ENCODE data around the gene LCA5L. TPM values are rescaled to one million over a fixed set of nuclear protein-coding genes. Genes with fewer than 3 reads are reported as not detected.
A peak's percentile ranks its signal among the peaks of the same experiment; 100 is the strongest.
"Not testable (repeated sequence)": the region's sequence is repeated elsewhere in the genome, so short reads cannot be mapped to it uniquely, and the experiment has no call there.

The LCA5L gene
- total and polyA plus RNA-seq, 2 experiments from 2014 or later: 0.37 to 1.8 TPM

DNA sequence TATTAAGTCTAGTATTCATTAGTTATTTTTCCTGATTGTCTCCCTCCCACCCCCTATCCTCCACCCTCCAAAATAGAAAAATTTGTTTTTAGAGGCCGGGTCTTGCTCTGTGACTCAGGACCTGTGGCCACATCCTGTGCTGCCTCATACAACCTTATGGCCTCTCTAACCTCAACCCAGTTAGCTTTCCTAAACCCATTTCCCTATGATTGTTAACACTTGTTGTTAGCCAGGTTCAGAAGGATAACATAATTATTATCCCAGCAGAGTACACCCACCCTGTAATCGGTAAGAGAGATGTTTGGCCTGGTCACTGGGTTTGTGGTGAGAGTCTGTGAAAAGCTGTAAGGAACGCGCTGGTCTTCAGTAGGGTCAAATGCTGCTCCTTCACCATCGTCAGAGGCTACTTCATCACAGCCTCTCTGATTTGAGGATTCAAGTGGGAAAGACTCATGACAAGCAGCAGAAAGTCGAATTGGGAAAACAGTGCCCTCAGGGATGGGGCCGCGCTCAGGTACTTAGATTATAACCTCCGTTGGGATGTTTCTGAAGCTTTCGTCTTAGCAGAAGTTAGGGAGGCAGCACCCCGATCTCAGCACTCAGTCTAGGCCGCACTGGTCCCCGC lies 60.8 kb downstream of the LCA5L start:
- H3K79me2 ChIP-seq: peaks cover 42% of the 10 kb centered on the region
- TF ChIP-seq EZH2phosphoT487 (IDR thresholded peaks at IDR 0.05; ENCODE audit: low read depth, severe bottlenecking, unreplicated experiment): no peak
- TF ChIP-seq, protein P1, sequence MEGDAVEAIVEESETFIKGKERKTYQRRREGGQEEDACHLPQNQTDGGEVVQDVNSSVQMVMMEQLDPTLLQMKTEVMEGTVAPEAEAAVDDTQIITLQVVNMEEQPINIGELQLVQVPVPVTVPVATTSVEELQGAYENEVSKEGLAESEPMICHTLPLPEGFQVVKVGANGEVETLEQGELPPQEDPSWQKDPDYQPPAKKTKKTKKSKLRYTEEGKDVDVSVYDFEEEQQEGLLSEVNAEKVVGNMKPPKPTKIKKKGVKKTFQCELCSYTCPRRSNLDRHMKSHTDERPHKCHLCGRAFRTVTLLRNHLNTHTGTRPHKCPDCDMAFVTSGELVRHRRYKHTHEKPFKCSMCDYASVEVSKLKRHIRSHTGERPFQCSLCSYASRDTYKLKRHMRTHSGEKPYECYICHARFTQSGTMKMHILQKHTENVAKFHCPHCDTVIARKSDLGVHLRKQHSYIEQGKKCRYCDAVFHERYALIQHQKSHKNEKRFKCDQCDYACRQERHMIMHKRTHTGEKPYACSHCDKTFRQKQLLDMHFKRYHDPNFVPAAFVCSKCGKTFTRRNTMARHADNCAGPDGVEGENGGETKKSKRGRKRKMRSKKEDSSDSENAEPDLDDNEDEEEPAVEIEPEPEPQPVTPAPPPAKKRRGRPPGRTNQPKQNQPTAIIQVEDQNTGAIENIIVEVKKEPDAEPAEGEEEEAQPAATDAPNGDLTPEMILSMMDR (IDR thresholded peaks at IDR 0.05; ENCODE audit: poor library complexity): no peak
- no peak for TF ChIP-seq EZH2 (IDR thresholded peaks at IDR 0.05; ENCODE audit: borderline replicate concordance)

DNA sequence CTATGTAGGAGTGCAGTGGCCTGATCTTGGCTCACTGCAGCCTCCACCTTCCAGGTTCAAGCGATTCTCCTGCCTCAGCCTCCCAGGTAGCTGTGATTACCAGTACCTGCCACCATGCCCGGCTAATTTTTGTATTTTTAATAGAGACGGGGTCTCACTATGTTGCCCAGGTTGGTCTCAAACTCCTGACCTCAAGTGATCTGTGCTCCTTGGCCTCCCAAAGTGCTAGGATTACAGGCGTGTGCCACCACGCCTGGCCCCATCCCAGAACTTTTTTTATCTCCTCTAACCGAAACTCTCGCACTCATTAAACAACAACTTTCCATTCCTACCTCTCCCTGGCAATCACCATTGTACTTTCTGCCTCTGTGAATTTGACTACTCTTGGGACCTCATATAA lies 63.5 kb downstream of the LCA5L start:
- WGBS (ENCODE audit: low lambda C conversion rate, missing lambda C conversion rate): 95% methylated on average over 7 of the region's 7 CpGs
- H4K20me1 ChIP-seq (ENCODE audit: insufficient read depth, poor library complexity, severe bottlenecking); H3K9me3 ChIP-seq (ENCODE audit: low read depth); H3K36me3 ChIP-seq (replicated peaks; ENCODE audit: insufficient read depth, low read depth); H3K27me3 ChIP-seq; H3K9me2 ChIP-seq (replicated peaks; ENCODE audit: insufficient read depth); H3K4me2 ChIP-seq; H2AFZ ChIP-seq; H3K27ac ChIP-seq; DNase-seq (ENCODE audit: low spot score); H3K4me3 ChIP-seq; H3K4me1 ChIP-seq (ENCODE audit: insufficient read depth): not testable (repeated sequence)
- peaks cover 30% of the 10 kb centered on the region for H3K79me2 ChIP-seq

More for the DNA sequence above, 60.8 kb downstream of the LCA5L start:
- DNase-seq (ENCODE audit: low spot score): no peak
- H2AFZ ChIP-seq: no peak overlapping the region
- H3K9me2 ChIP-seq (replicated peaks; ENCODE audit: insufficient read depth): no peaks in the 10 kb centered on the region
- H3K36me3 ChIP-seq (replicated peaks; ENCODE audit: insufficient read depth, low read depth): no peaks in the 10 kb centered on the region
- peaks cover 3% of the 10 kb centered on the region for H4K20me1 ChIP-seq (ENCODE audit: insufficient read depth, poor library complexity, severe bottlenecking)
- no peak overlapping the region for H3K27ac ChIP-seq
- no peaks in the 10 kb centered on the region for H3K9me3 ChIP-seq (ENCODE audit: low read depth)
- no peak overlapping the region for H3K4me3 ChIP-seq
- peaks cover 6% of the 10 kb centered on the region for H3K4me1 ChIP-seq (ENCODE audit: insufficient read depth)
- 96% methylated on average over 13 of the region's 13 CpGs for WGBS (ENCODE audit: low lambda C conversion rate, missing lambda C conversion rate)
- no peaks in the 10 kb centered on the region for H3K27me3 ChIP-seq
- H3K4me2 ChIP-seq: no peak overlapping the region

DNA sequence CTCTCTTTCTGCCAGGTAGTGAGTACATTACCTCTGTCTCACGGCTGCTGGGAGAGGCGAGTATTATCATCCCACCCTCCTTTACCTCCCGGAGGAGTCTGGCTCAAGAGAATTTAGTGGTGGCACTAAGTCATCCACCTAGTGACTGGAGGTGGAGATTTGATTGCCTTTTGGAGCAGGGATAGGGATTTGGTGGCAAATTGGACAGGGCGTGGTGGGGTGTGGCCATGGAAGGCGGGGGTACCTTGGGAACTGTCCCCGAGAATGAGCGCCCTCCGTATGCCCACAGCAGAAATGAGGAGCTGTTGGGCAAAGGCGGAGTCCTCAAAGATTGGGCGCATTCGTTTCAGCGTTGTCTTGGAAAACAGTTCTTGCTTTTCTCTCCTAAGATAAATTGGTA lies 64.6 kb downstream of the LCA5L start:
- WGBS (ENCODE audit: low lambda C conversion rate, missing lambda C conversion rate): 58% methylated on average over 12 of the region's 12 CpGs
- no peaks in the 10 kb centered on the region for H3K9me3 ChIP-seq (ENCODE audit: low read depth)
- H4K20me1 ChIP-seq (ENCODE audit: insufficient read depth, poor library complexity, severe bottlenecking): no peaks in the 10 kb centered on the region
- TF ChIP-seq EZH2 (IDR thresholded peaks at IDR 0.05; ENCODE audit: borderline replicate concordance): no peak
- TF ChIP-seq, protein P1 (IDR thresholded peaks at IDR 0.05; ENCODE audit: poor library complexity): no peak
- no peak for TF ChIP-seq EZH2phosphoT487 (IDR thresholded peaks at IDR 0.05; ENCODE audit: low read depth, severe bottlenecking, unreplicated experiment)
- H3K36me3 ChIP-seq (replicated peaks; ENCODE audit: insufficient read depth, low read depth): no peaks in the 10 kb centered on the region
- H3K27ac ChIP-seq: peak overlapping the region; percentile 84
- H3K4me2 ChIP-seq: peak overlapping the region; percentile 95
- H3K27me3 ChIP-seq: no peaks in the 10 kb centered on the region
- peaks cover 6% of the 10 kb centered on the region for H3K4me1 ChIP-seq (ENCODE audit: insufficient read depth)
- peaks cover 24% of the 10 kb centered on the region for H3K79me2 ChIP-seq
- no peaks in the 10 kb centered on the region for H3K9me2 ChIP-seq (replicated peaks; ENCODE audit: insufficient read depth)
- no peak for DNase-seq (ENCODE audit: low spot score)
- peak overlapping the region; percentile 74 for H2AFZ ChIP-seq
- H3K4me3 ChIP-seq: peak overlapping the region; percentile 66

DNA sequence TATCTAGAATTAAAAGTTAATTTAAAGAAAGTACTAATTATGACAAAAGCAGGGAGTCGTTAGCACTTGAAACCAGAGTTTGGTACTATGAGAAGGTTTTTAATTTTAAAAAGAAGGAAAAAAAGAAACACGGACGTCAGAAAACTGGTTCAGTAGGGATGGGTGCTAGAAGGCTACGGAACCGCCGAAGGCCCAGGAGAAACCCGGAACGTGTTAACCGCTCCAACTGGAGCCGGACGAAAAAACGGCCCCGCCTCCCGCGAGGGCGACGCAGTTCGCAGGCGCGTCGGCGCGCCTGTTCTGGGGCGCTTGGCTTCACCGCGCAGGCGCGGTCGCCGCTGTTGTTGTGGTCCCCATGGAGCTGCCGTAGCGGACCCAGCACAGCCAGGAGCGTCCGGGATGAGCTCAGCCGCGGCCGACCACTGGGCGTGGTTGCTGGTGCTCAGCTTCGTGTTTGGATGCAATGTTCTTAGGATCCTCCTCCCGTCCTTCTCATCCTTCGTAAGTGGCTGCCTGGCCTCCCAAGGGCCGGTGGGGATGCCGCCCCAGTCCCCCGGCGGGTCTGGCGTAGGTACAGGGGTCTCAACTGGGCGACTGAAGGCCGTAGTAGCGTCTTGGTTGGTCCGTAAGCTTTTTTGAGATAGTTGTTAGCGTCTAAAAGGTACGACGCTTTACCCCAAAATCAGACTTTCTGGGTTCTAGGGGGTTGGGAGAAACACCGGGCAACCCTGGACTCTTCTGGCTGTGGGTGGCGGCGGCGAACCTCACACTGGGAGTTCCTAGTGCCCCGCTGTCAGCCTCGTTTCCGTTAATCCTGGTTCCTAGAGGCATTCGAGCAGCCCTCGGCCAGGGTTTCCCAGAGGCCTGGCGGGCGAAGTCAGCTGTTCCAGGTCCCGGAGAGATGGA lies 65.3 kb downstream of the LCA5L start:
- WGBS (ENCODE audit: low lambda C conversion rate, missing lambda C conversion rate): 2% methylated on average over 65 of the region's 65 CpGs
- no peaks in the 10 kb centered on the region for H3K36me3 ChIP-seq (replicated peaks; ENCODE audit: insufficient read depth, low read depth)
- H3K27me3 ChIP-seq: no peaks in the 10 kb centered on the region
- peak overlapping the region; percentile 87 for H2AFZ ChIP-seq
- H3K4me1 ChIP-seq (ENCODE audit: insufficient read depth): peaks cover 6% of the 10 kb centered on the region
- peak overlapping the region; percentile 95 for H3K4me2 ChIP-seq
- peak; percentile 98 for DNase-seq (ENCODE audit: low spot score)
- H3K79me2 ChIP-seq: peaks cover 24% of the 10 kb centered on the region
- no peaks in the 10 kb centered on the region for H3K9me2 ChIP-seq (replicated peaks; ENCODE audit: insufficient read depth)
- H3K9me3 ChIP-seq (ENCODE audit: low read depth): no peaks in the 10 kb centered on the region
- H3K4me3 ChIP-seq: peak overlapping the region; percentile 66
- no peaks in the 10 kb centered on the region for H4K20me1 ChIP-seq (ENCODE audit: insufficient read depth, poor library complexity, severe bottlenecking)
- H3K27ac ChIP-seq: peak overlapping the region; percentile 84
- TF ChIP-seq EZH2 (IDR thresholded peaks at IDR 0.05; ENCODE audit: borderline replicate concordance) (no peak), EZH2phosphoT487 (IDR thresholded peaks at IDR 0.05; ENCODE audit: low read depth, severe bottlenecking, unreplicated experiment) (no peak)
- TF ChIP-seq, protein P1 (IDR thresholded peaks at IDR 0.05; ENCODE audit: poor library complexity): no peak

All from hepatocyte (in vitro differentiated cells).